ENCODE data around the gene DIS3.
"Not testable (repeated sequence)": the region's sequence is repeated elsewhere in the genome, so short reads cannot be mapped to it uniquely, and the experiment has no call there.

Gene DIS3, protein sequence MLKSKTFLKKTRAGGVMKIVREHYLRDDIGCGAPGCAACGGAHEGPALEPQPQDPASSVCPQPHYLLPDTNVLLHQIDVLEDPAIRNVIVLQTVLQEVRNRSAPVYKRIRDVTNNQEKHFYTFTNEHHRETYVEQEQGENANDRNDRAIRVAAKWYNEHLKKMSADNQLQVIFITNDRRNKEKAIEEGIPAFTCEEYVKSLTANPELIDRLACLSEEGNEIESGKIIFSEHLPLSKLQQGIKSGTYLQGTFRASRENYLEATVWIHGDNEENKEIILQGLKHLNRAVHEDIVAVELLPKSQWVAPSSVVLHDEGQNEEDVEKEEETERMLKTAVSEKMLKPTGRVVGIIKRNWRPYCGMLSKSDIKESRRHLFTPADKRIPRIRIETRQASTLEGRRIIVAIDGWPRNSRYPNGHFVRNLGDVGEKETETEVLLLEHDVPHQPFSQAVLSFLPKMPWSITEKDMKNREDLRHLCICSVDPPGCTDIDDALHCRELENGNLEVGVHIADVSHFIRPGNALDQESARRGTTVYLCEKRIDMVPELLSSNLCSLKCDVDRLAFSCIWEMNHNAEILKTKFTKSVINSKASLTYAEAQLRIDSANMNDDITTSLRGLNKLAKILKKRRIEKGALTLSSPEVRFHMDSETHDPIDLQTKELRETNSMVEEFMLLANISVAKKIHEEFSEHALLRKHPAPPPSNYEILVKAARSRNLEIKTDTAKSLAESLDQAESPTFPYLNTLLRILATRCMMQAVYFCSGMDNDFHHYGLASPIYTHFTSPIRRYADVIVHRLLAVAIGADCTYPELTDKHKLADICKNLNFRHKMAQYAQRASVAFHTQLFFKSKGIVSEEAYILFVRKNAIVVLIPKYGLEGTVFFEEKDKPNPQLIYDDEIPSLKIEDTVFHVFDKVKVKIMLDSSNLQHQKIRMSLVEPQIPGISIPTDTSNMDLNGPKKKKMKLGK

DNA sequence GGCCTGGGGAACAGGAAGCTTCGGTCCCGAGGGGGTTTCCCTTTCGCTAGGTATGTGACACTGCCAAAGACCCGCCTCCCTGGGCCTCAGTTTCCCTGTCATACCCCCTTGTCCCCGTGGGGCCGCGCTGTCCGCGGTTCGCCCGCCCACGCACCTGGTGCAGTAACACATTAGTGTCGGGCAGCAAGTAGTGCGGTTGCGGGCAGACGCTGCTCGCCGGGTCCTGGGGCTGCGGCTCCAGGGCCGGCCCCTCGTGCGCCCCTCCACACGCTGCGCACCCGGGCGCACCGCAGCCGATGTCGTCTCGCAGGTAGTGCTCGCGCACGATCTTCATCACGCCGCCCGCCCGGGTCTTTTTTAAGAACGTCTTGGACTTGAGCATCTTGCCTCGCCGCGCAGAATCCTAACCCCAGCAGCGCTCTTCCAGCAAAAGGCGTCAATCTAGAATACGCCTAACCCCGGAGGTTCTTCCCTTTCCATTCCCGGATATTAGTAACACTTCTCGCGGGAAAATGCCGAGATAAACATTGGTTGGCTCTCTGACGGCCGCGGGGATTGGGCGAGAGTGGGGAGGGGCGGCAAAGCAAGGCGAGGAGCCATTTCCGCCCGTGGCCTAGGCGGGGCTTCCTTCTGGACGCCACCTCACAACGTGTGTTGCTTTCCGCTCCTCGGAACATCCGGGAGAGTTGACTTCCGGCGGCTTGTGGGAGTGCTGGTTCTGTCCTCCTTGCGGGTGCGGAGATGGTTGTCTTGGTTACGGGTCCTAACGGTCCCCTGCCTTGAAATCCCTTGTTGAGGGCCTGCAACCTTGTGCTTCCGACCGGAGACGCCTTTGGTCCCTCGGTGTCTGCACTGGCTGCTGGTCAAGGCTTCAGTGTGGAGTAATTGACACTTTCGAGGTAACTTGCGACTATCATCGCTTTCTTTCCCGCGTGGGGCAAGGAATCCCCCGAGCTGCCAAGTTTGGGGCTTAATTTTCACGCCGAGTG, at the start of gene DIS3, which contains the start of gene PIBF1:
Gene DIS3 (minus strand): TSS at position 450 of the 989 bp plus-strand sequence. CDS start 68 bp downstream, at position 382.
Gene PIBF1 (plus strand): TSS at position 683 of the 989 bp plus-strand sequence. CDS start 1,337 bp downstream, outside the sequence.
- Histone ChIP-seq H3K4me3 (ENCODE audit: low read depth, low read length) (peak within 1 kb of the TSS; percentile 93), H3K9me3 (ENCODE audit: control insufficient read depth, insufficient read depth, low read length) (no peaks in the 10 kb centered on the region), H3K4me1 (ENCODE audit: control insufficient read depth, insufficient read depth, low read length) (peaks cover 7% of the 10 kb centered on the region; the same call in 1 of the 2 replicates), H3K27ac (ENCODE audit: low read depth, low read length) (peak within 1 kb of the TSS; percentile 94), H3K27me3 (ENCODE audit: control insufficient read depth, insufficient read depth, low read length) (no peaks in the 10 kb centered on the region), H3K9ac (ENCODE audit: low read depth, low read length) (peak within 1 kb of the TSS; percentile 90), H3K36me3 (ENCODE audit: control insufficient read depth, insufficient read depth, low read length) (peaks cover 53% of the 10 kb centered on the region)

DNA sequence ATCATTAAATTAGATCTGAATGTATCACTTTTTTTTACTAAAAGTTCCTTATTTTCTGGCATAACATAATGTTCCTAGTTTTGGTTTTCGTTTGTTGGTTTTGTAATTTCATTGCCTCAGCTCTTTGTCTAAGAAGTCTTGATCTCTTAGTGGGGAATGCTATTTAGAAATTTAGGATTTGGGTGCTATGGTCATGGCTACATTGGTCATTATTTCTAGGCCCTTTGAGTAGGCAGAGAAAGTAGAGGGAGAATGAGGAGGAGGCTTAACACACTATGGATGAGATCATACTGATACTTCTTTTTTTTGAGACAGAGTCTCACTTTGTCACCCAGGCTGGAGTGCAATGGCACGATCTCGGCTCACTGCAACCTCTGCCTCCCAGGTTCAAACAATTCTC, 42.0 kb upstream of the DIS3 start:
- Histone ChIP-seq H3K27ac (ENCODE audit: low read depth, low read length) (no peak overlapping the region), H3K36me3 (ENCODE audit: control insufficient read depth, insufficient read depth, low read length) (peaks cover 23% of the 10 kb centered on the region), H3K4me1 (ENCODE audit: control insufficient read depth, insufficient read depth, low read length) (peaks cover 12% of the 10 kb centered on the region), H3K4me3 (ENCODE audit: low read depth, low read length) (no peak overlapping the region), H3K27me3 (ENCODE audit: control insufficient read depth, insufficient read depth, low read length) (no peaks in the 10 kb centered on the region), H3K9ac (ENCODE audit: low read depth, low read length) (no peak overlapping the region), H3K9me3 (ENCODE audit: control insufficient read depth, insufficient read depth, low read length) (no peaks in the 10 kb centered on the region)

DNA sequence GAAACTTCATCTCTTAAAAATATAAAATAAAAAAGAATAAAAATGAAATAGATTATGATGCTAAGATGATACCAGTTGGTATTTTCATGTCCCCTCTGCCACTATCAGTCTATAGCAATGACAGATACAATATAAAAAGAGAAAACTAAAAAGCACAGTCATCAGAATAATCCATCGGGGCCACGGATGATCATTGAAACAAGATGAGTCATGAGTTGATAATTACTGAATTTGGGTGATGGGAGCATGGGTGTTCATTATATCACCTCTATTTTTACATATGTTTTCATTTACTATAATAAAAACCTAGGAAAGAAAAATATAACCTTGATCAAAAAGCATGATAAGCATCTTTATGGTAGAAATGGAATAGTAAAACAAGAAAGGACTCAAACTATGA, 41.4 kb upstream of the DIS3 start:
- H3K27me3 ChIP-seq (ENCODE audit: control insufficient read depth, insufficient read depth, low read length): no peaks in the 10 kb centered on the region
- H3K27ac ChIP-seq (ENCODE audit: low read depth, low read length): no peak overlapping the region
- H3K4me1 ChIP-seq (ENCODE audit: control insufficient read depth, insufficient read depth, low read length): peaks cover 12% of the 10 kb centered on the region
- H3K36me3 ChIP-seq (ENCODE audit: control insufficient read depth, insufficient read depth, low read length): peaks cover 23% of the 10 kb centered on the region
- H3K4me3 ChIP-seq (ENCODE audit: low read depth, low read length): no peak overlapping the region
- H3K9me3 ChIP-seq (ENCODE audit: control insufficient read depth, insufficient read depth, low read length): no peaks in the 10 kb centered on the region
- H3K9ac ChIP-seq (ENCODE audit: low read depth, low read length): no peak overlapping the region

DNA sequence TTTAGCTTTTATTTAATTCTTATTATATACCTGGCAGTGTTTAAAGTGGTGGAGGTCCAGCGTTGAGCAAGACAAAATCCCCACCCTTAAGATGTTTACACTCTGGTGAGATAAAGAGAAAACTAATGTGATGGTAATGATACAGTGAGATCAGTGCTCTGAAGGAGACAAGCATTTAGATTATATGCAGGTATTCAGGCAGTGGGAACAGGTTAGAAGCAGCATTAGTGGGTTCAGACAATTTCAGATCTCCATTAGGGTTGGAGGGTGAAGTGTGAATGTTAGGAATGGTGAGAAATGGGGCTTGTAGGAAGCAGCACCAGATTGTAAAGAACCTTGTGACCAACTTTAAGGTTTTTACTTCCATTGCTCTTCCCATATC, 39.2 kb upstream of the DIS3 start:
- Histone ChIP-seq H3K9ac (ENCODE audit: low read depth, low read length) (no peak overlapping the region), H3K9me3 (ENCODE audit: control insufficient read depth, insufficient read depth, low read length) (no peaks in the 10 kb centered on the region), H3K4me3 (ENCODE audit: low read depth, low read length) (no peak overlapping the region), H3K27me3 (ENCODE audit: control insufficient read depth, insufficient read depth, low read length) (no peaks in the 10 kb centered on the region), H3K4me1 (ENCODE audit: control insufficient read depth, insufficient read depth, low read length) (peaks cover 12% of the 10 kb centered on the region), H3K36me3 (ENCODE audit: control insufficient read depth, insufficient read depth, low read length) (peaks cover 14% of the 10 kb centered on the region; the same call in 1 of the 2 replicates), H3K27ac (ENCODE audit: low read depth, low read length) (no peak overlapping the region)

DNA sequence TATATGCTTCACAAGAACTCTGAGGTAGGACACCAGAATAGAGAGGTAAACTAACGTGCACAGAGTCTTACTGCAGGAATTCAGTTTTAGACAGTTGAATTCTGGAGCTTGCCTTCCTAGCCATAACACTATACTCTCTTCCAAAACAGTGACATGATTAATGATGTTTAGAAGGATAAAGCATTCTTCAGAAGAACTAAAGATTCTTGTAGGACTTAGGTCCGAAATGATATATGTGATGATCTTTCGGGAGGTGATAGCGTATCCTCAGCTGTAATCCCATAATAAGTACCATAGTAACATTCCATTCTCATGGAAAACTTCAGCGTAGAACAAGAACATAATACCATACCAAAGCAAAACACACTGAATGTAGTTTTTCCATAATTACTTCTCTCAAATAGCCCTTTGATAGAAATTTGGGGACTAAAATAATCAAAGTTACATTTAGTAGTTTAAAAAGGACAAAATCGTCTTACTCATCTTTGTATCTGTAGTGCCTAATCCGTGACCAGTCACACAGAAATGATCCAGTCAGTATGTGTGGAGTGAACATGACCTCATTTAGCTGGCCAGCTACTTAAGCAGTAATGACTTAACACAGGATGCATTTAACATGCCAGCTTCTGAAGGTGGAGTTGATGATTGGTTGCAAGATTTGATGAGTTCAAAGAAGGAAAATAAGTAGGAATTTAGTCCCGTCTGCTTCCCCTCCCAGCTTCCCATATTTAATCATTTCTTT, 38.6 kb upstream of the DIS3 start:
- Histone ChIP-seq H3K9ac (ENCODE audit: low read depth, low read length) (no peak overlapping the region), H3K4me3 (ENCODE audit: low read depth, low read length) (no peak overlapping the region), H3K9me3 (ENCODE audit: control insufficient read depth, insufficient read depth, low read length) (no peaks in the 10 kb centered on the region), H3K4me1 (ENCODE audit: control insufficient read depth, insufficient read depth, low read length) (peaks cover 12% of the 10 kb centered on the region), H3K27ac (ENCODE audit: low read depth, low read length) (no peak overlapping the region), H3K27me3 (ENCODE audit: control insufficient read depth, insufficient read depth, low read length) (no peaks in the 10 kb centered on the region), H3K36me3 (ENCODE audit: control insufficient read depth, insufficient read depth, low read length) (peaks cover 14% of the 10 kb centered on the region; the same call in 1 of the 2 replicates)

DNA sequence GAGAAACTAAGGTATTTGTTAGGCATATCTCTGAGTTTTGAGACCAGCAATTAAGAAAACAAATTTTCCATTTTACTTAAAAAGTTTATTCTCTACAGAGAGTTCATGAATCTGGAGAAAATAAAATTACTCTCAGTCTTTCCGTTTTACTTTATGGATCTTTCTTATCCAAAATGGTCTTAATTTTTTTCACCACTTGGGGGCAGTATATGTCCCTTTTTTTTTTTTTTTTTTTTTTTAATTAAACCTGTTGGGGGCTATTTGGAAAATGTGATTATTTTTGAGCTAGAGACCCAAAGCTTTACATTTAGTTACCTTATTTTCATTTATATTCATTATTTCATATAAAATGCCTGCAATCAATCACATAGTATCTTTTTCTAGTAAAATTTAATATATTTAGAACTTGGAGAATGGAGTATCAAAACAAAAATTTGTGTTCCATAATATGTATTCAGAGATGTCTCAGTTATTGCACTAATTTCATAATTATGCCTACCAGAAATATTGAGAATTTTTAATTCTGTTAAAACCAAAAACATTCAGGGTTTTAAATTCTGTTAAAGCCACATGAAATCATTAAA, 27.3 kb upstream of the DIS3 start:
- H3K27ac ChIP-seq (ENCODE audit: low read depth, low read length): peak overlapping the region; percentile 33
- no peak overlapping the region for H3K4me3 ChIP-seq (ENCODE audit: low read depth, low read length)
- no peaks in the 10 kb centered on the region for H3K4me1 ChIP-seq (ENCODE audit: control insufficient read depth, insufficient read depth, low read length)
- H3K36me3 ChIP-seq (ENCODE audit: control insufficient read depth, insufficient read depth, low read length): no peaks in the 10 kb centered on the region; the same call in 1 of the 2 replicates
- no peaks in the 10 kb centered on the region for H3K9me3 ChIP-seq (ENCODE audit: control insufficient read depth, insufficient read depth, low read length)
- no peak overlapping the region for H3K9ac ChIP-seq (ENCODE audit: low read depth, low read length)
- H3K27me3 ChIP-seq (ENCODE audit: control insufficient read depth, insufficient read depth, low read length): no peaks in the 10 kb centered on the region

DNA sequence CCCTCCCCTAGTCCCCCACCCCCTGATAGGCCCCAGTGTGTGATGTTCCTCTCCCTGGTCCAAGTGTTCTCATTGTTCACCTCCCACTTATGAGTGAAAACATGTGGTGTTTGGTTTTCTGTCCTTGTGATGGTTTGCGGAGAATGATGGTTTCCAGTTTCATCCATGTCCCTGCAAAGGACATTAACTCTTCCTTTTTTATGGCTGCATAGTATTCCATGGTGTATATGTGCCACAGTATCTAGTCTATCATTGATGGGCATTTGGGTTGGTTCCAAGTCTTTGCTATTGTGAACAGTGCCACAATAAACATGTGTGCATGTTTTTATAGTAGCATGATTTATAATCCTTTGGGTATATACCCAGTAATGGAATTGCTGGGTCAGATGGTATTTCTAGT, 24.8 kb upstream of the DIS3 start:
- H3K9ac ChIP-seq (ENCODE audit: low read depth, low read length); H3K36me3 ChIP-seq (ENCODE audit: control insufficient read depth, insufficient read depth, low read length); H3K9me3 ChIP-seq (ENCODE audit: control insufficient read depth, insufficient read depth, low read length); H3K27me3 ChIP-seq (ENCODE audit: control insufficient read depth, insufficient read depth, low read length); H3K4me3 ChIP-seq (ENCODE audit: low read depth, low read length); H3K4me1 ChIP-seq (ENCODE audit: control insufficient read depth, insufficient read depth, low read length); H3K27ac ChIP-seq (ENCODE audit: low read depth, low read length): not testable (repeated sequence)

DNA sequence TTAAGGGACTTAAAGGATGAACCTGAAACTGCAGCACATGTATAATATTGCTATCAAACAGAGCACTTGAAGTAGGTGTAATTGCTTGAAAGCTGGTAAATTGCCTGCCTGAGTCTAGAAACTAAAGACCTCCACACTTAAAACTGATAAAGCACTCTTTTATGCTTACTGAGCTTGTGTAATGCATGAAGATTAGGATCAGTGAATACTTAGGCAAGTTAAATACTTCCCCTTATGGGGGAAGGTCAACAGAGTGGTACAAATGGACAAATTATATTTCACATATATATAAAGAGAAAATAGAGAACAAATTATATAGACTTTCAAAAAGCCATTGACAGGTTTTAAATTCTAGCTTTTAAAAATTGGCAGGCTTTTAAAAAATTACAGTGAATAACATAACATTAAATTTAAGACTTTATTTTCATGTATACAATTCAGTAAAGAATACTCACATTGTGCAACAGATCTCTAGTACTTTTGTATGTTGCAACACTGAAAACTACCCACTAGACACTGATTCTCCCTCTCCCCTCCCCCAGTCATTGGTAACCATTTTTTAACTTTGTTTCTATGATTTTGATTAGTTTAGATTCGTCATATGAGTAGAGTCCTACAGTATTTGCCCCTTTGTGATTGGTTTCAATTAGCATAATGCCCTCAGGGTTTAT, 24.1 kb upstream of the DIS3 start:
- H3K4me3 ChIP-seq (ENCODE audit: low read depth, low read length): no peak overlapping the region

DNA sequence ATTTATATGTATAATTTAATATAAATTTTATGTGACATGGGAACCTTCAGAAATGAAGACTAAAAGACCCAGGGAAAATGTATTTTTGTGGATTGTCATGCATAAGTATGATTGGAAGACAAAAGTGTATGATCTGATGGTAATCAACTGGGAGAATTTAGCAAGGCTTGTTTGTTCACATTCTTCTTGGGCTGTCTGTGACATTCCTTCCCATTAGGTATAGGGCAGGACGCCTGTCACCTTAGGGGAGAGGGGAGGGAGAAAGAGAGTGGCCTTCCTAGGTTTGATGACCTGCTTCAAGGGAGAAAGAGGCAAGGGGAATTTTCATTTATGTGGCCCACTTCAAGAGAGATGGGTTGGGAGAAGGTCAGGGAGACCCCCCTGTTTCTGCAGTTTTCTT, 22.6 kb upstream of the DIS3 start:
- Histone ChIP-seq H3K36me3 (ENCODE audit: control insufficient read depth, insufficient read depth, low read length) (peaks cover 7% of the 10 kb centered on the region; the same call in 1 of the 2 replicates), H3K27ac (ENCODE audit: low read depth, low read length) (no peak overlapping the region), H3K9me3 (ENCODE audit: control insufficient read depth, insufficient read depth, low read length) (no peaks in the 10 kb centered on the region), H3K9ac (ENCODE audit: low read depth, low read length) (no peak overlapping the region), H3K4me3 (ENCODE audit: low read depth, low read length) (no peak overlapping the region), H3K27me3 (ENCODE audit: control insufficient read depth, insufficient read depth, low read length) (no peaks in the 10 kb centered on the region), H3K4me1 (ENCODE audit: control insufficient read depth, insufficient read depth, low read length) (no peaks in the 10 kb centered on the region)

More for the DNA sequence above, 24.1 kb upstream of the DIS3 start:
- Histone ChIP-seq H3K4me1 (ENCODE audit: control insufficient read depth, insufficient read depth, low read length) (no peaks in the 10 kb centered on the region), H3K9ac (ENCODE audit: low read depth, low read length) (no peak overlapping the region), H3K27me3 (ENCODE audit: control insufficient read depth, insufficient read depth, low read length) (no peaks in the 10 kb centered on the region), H3K9me3 (ENCODE audit: control insufficient read depth, insufficient read depth, low read length) (no peaks in the 10 kb centered on the region), H3K36me3 (ENCODE audit: control insufficient read depth, insufficient read depth, low read length) (no peaks in the 10 kb centered on the region; the same call in 1 of the 2 replicates), H3K27ac (ENCODE audit: low read depth, low read length) (no peak overlapping the region)
